ENCODE results near the gene PRADC1.

Gene PRADC1

GRCh38 chr2:73258186-73258912 is 25.3 kb upstream of the PRADC1 start:
- DNase-seq, result no peak

GRCh38 chr2:73257425-73258125 is 24.5 kb upstream of the PRADC1 start:
- no peak for DNase-seq

DNA sequence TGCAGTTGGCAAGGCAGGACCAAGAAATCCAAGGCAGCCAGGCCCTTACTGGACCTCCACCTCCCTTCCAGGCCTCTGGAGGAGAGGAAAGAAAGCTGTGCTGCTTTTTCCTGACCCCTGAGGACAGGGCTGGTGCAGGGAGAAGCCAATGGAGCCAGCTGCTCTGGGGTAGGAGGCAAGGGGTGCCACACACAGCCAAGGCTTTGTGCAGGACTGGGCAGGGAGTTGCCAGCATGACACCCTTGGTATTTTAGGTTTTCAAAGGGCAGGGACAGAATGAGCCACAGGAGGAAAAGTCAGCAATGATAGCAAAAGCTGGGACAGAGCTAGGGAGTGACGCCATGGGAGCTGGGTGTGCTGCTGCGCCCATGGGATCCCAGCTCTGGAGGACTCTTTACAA is 24.0 kb upstream of the PRADC1 start:
- no peak for DNase-seq

DNA sequence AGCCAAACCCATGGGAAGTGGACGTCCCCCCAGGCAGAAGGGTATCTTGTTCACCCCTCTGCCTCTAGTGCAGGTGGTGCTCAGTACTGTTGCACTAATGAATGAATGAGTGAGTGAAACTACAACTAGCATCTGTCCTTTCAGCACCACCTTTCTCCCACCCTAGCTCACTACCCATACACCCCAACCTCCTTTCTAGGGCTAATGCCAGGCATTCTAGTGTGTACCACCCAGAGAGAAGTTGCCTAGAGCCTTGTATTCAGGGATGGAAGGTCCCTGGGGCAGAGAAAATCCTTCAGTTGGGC is 23.5 kb upstream of the PRADC1 start:
- no peak for DNase-seq

DNA sequence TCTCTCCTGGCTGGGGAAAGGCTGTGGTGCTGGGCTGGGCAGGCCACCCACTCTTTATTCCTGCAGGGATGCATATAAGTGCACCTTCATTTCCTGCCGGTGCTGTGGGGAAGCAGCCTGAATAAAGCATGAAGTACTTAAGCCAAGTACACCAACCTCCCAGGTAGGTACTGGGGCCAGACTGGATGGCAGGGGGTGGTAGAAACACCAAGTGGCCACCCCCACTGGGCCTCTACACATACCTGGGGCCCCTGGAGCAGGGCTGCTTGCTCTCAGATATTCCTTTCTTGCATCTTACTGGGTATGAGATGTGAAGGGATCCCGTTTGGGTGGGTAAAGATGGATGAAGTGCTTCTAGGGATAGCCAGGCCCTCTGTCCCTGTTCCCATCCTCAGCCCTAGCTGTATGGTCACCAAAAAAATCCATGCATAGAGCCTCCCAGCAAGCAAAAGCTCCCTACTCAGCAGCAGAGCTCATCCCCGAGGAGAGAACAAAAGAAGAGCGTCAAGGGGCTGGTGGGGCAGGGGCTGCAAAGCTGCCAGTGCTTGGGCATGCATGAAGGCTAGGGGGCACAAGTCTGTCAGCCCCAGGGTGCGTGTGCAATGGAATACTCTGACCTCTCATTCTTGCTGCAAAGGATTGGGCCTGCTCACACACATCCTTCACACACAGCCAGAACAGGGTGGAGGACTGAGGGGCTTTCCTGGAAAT is 23.0 kb upstream of the PRADC1 start:
- DNase-seq, result no peak

DNA sequence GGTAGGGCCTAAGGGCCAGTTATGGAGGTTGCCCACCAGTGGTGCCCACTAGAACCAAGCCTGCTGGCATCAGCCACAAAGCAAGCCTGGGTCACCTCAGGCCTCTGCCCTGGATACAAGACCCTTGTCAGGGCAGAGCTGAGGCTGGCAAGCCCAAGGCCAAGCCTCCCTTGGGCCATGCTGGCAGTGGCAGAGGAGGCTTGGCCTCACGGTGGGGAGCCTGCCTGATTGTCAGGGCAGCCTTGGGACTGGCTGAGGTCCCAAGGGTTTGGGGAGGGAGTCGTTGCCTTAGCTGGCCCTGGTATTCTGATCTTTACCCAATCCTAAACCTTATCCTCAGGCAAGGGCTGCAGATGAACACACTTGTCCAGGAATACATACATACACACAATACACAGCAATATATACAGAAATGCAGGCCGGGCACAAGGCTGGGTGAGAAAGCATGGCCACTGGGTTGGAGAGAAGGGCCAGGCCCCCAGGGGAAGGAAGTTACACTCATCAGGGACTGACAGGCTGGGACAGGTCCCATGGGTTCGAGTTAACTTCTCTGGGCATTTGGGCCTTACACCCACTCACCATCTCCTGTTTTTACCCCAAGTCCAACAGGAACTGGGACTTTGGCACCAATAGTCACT is 22.1 kb upstream of the PRADC1 start:
- no peak for DNase-seq

GRCh38 chr2:73254343-73255006 is 21.4 kb upstream of the PRADC1 start:
- DNase-seq, result no peak

DNA sequence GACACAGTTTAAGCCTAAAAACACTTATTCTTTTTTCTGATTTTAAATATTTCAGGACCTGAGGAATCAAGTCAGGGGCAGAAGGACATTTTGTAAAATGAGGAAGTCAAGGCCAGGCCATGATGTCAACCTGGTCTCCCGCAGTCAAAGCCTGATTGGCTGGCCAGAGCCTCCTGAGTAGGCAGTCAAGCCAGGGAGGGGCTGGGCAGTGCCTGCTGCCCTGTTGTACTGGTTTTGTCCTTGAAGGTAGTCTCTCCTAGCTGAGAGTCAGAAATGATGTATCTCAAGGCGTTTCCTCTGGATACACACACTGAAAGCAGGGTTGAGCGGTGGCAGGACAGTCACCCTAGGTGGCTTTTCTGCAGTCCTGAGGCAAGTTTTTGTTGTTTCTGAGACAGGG is 20.9 kb upstream of the PRADC1 start:
- no peak for DNase-seq

DNA sequence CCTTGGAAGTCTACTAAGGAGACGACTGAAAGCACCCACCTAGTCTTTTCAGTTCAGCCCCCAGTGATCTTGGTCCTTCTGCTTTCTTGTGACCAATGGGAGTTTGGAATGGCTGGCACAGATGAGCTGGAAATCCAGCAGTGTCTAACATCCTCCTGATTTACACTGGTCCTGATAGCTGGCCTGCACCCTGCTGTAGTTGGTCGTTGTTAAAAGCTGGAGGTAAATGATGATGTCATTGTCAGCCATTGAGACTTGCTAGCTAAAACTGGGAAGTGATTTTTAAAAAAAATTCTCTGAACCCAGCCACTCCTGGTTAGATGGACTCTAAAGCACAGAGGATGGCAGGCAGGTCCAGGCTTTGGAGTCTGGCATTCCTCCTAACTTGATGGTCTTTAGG is 20.4 kb upstream of the PRADC1 start:
- no peak for DNase-seq

- DNase-seq, result no peak
Measured at GRCh38 chr2:73252238-73253027, 19.4 kb upstream of the PRADC1 start.

- DNase-seq, result no peak
Measured at GRCh38 chr2:73250872-73251846, 18.1 kb upstream of the PRADC1 start.

DNA sequence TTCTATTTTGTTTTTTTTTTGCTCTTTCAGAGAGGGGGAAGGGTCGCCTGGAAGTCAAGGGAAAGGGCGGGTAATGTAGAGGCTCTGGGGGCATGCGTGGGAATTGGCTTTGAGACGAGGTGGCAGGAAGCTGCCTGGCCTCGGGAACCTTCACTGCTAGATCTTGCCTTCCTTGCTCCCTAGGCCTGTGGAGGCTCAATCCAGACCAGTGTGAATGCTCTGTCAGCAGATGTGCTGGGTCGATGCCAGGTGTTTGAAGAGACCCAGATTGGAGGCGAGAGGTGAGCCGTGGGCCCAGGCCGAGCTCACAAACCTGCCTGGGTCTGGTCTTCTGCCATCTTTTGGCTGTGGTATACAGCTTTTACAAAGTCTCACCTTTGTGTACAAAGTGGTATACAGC is 16.6 kb upstream of the PRADC1 start:
- no peak for DNase-seq

GRCh38 chr2:73246850-73247249 is 13.8 kb upstream of the PRADC1 start:
- DNase-seq, result no peak

DNA sequence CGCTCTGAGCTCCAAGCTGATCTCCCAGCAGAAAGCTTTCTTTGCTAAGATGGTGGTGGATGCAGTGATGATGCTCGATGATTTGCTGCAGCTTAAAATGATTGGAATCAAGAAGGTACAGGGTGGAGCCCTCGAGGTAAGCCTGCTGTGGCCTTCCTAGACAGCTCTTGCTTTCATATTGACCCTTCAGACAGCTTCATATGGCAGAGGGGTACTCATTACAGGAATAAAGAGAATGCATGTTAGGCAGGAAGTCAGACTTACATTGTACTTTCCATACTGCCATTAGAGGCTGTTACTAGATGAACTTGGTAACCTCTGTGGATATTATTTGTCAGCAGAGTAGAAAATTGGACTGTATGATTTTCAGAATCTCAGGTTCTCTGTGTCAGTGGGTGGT is 11.5 kb upstream of the PRADC1 start:
- DNase-seq, result no peak

DNA sequence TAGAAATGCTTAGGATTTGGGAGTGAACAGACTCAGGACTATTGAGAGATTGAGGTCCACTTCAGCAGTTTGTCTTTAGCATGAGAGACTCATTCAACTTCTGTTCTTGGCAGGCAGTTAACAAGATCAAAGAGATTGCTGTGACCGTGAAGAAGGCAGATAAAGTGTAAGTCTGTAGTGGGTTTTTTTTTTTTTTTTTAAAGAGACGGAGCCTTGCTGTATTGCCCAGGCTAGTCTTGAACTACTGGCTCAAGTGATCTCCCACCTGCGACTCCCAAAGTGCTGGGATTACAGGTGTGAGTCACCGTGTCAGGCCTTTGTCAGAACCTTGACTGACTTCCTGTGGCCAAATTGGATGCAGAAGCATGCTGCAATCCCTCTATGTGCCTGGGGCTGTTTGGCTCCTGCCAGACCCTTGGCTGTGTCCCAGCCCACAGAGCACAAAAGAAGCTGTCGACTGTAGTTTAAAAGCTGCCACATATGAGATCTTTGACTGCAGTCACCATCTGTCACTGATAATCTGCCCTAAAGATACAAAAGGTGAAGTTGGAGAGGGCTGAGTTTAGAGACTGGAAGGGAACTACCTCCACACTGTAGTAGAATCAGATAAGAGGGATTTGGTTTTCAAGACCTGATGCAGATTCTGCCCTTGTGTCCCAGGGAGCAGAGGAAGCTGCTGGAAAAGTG is 11.0 kb upstream of the PRADC1 start:
- no peak for DNase-seq

GRCh38 chr2:73239776-73240175 is 6.7 kb upstream of the PRADC1 start:
- DNase-seq, result no peak

GRCh38 chr2:73238976-73239375 is 5.9 kb upstream of the PRADC1 start:
- no peak for DNase-seq

- DNase-seq, result no peak
Measured at GRCh38 chr2:73238149-73238548, 5.1 kb upstream of the PRADC1 start.

DNA sequence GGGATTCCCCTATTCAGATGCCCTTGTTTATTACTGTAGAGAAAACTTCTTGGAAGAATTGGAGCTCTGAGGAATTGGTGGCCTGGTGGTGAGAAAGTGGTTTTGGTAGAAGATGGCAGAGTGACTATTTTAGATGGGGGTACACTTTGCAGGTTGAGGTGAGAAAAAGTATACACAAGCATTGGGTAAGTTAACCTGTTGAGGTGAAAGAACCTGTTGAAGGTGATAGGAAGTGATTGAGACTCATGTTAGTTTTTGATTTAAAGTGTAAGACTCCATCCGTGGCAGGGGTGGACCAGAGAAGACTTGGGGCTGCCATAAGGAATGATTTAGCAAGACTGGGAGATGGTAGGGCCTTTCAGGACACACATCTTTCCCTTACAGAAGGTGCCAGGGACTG is 4.1 kb upstream of the PRADC1 start:
- DNase-seq, result no peak

- no peak for DNase-seq
Measured at GRCh38 chr2:73235315-73236028, 2.4 kb upstream of the PRADC1 start.

All from stimulated activated CD4-positive, alpha-beta T cell treated with anti-CD3 and anti-CD28 coated beads, Interleukin-4, amount 100 ng/mL, for 1 hour (primary cell).